IPS-11a (cell line): ENCODE results near the gene C1QTNF2.
A peak's percentile ranks its signal among the peaks of the same experiment; 100 is the strongest.

Experiments
- H3K4me3 ChIP-seq: one replicate; pipeline ENCODE4 v1.5.1; 2013; ENCODE audit warnings: low read depth, low read length, control low read depth

Gene C1QTNF2, protein sequence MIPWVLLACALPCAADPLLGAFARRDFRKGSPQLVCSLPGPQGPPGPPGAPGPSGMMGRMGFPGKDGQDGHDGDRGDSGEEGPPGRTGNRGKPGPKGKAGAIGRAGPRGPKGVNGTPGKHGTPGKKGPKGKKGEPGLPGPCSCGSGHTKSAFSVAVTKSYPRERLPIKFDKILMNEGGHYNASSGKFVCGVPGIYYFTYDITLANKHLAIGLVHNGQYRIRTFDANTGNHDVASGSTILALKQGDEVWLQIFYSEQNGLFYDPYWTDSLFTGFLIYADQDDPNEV

DNA sequence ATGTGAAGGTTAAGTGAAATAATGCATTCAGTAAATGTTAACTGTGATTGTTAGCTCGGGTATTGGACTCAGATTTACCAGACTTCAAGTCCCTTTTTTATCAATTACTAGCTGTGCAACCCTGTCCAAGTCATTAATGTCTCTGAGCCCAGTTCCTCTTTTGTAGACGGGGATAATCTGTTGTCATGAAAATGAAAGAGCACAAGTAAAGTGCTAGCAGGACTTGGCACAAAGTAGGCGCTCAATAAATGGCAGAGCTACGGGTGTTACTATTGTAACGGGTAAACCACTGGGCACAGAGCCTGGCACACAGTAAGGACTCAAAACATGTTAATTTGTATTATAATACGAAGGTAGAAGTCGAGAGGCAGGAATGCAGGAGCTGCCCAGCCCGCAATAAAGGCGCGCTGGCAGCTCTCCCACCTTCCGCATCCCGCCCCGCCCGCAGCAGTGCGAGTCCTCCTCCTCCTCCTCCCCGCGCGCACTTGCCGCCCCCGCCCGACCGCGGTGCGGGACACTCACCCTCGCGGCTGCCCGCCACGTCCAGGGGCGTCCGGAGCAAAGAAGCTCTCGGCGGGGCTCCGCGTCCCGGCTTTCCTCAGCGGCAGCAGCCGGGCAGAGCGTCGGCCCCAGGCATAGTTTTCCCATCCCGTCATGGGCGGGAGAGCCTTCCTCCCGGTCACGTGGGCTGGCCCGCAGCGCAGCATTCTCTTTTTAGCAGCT, at the start of gene C1QTNF2:
Gene C1QTNF2 (minus strand): TSS at position 637 of the 723 bp plus-strand sequence. CDS start 15,615 bp downstream, outside the sequence.
- peak within 1 kb of the TSS; percentile 38 for H3K4me3 ChIP-seq

DNA sequence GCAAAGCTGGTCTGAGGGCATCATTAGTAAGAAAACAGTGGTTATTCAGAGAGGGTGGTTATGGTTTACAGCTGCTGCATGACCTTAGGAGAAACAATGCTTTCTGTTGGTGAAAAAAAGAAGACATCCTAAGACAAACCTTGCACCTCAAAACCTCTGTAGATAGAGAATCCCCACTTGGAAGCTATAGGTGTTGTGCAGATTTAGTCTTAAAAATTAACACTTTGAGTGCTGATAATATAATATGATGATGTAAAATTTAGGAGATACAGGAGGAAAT, 49.8 kb upstream of the C1QTNF2 start:
- H3K4me3 ChIP-seq = no peak overlapping the region

DNA sequence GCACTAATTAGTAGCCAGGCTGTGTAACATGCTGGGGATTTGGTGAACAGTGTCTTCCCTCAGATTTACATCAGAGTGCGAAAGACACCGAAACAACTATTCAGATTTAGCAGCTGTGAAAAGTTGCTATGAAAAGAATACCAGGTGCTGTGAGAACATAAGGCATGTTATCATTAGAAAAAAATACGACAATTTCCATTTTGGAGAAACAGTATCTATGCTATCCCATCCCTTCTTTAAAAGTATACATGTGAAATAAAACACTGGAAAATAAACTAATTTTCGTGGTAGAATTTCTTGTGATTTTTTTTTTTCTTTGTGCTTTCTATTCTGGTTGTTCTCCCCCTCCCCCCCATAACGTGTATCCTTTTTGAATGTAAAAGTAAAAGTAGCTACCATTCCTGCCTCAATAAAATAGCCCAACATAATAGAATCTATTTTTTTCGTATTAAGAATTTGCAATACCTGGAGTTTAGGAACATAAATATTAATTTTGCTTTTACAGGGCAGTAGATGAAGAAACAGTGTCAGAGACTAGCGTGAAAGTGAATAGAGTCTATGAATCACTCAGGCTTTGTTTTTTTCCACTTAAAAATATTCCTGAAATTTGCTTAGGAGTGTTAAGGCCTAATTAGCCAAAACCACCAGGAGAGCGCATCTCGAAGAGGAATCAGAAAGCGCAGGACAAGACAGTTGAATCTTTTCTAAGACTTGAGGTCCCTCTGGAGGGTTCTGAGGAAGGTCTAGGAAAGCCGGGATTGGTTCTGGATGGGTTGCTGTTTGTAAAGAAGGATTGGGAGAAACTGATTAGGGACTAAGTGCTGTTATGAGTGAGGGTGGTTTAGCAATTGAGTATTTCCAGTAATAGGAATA, 49.3 kb upstream of the C1QTNF2 start:
- peak overlapping the region; percentile 91 for H3K4me3 ChIP-seq

- H3K4me3 ChIP-seq = peak within 1 kb of the TSS; percentile 91
Observed at GRCh38 chr5:160418561-160419457, 48.4 kb upstream of the C1QTNF2 start, which contains the start of gene SLU7. Gene SLU7, minus strand, starts transcription at chr5:160419081. Its CDS starts 3,787 bp downstream, at chr5:160415294.

- H3K4me3 ChIP-seq = peak within 1 kb of the TSS; percentile 67
Observed at GRCh38 chr5:160399402-160400353, 29.3 kb upstream of the C1QTNF2 start, which contains the start of gene FAM200C. Gene FAM200C, minus strand, starts transcription at chr5:160400054. Its CDS starts 4,564 bp downstream, at chr5:160395490.

DNA sequence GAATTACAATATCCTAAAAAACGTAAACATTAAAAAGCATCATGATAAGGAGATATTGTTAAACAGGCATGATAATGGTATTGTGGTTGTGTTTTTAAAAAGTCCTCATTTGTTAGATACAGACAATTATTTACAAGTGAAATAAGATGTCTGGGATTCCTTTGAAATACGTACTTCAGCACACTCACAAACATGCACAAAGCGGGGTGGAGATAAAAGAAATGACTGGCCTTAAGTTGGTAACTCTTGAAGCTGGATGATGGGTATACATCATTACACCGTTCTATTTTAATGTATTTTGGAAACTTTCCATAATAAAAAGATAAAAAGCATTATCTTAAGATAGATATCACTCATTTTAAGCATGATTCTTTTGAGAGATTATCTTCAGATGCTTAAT, 28.4 kb upstream of the C1QTNF2 start:
- no peak overlapping the region for H3K4me3 ChIP-seq

GRCh38 chr5:160397492-160397891, 27.1 kb upstream of the C1QTNF2 start:
- no peak overlapping the region for H3K4me3 ChIP-seq

GRCh38 chr5:160395111-160395510, 24.7 kb upstream of the C1QTNF2 start:
- H3K4me3 ChIP-seq = no peak overlapping the region

- H3K4me3 ChIP-seq = no peak overlapping the region
Observed at GRCh38 chr5:160390787-160391696, 20.6 kb upstream of the C1QTNF2 start.

GRCh38 chr5:160387445-160387844, 17.0 kb upstream of the C1QTNF2 start:
- H3K4me3 ChIP-seq = no peak overlapping the region

GRCh38 chr5:160385496-160385895, 15.1 kb upstream of the C1QTNF2 start:
- H3K4me3 ChIP-seq = no peak overlapping the region

GRCh38 chr5:160384681-160385080, 14.3 kb upstream of the C1QTNF2 start:
- no peak overlapping the region for H3K4me3 ChIP-seq

DNA sequence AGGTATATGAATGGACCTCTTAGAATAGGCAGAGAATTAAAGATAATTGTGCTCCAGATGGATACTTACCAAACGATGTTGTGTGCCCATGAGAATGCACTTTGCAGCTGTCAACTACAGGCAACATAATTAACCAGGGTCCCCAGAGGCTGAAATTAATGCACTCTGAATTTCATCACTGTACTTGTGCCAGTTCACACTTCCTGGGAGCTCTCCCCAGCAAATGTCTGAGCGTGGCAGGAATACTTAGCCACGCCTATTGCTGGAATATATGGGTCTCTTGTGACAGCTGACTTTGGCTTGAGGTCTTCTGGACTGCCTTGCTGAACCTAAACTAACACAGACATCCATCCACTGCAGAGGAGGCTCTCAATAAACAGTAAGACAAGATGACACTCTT, 11.9 kb upstream of the C1QTNF2 start:
- no peak overlapping the region for H3K4me3 ChIP-seq

- no peak overlapping the region for H3K4me3 ChIP-seq
Observed at GRCh38 chr5:160380041-160380440, 9.6 kb upstream of the C1QTNF2 start.

DNA sequence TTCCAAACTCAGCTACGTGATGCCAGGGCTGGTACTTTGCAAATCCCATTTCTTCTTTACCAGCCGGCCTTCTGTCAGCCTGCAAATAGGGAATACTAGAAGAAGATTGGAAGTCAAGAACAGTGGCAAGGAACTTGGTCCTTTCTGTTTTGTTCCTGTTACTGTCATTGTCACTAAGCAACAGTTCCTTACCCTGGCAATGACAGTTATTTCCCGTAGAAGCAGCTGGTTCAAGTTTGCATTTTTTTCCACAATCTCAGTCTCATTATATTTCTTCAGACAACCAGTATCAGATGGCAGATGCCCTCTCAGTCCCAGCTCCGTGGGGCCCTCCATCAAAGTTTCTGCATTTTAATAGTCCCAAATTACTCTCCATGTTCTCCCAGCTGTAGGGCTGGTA, 9.1 kb upstream of the C1QTNF2 start:
- no peak overlapping the region for H3K4me3 ChIP-seq

DNA sequence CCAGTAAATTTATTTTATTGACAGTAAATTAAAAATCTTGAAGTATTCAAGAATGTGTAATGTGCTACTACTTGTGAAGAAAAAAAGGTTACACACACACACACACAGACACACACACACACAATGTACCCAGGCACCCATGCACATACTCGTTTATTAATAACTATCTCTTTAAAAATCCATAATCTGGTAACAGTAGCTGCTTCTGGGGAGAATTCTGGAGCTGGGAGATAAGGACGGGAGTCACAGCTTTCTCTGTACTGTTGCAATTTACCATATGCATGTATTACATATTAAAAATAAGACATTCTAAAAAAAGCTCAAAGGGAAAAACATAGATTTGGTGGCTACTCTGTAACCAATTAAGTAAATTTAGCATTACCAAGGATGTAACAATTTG, 7.9 kb upstream of the C1QTNF2 start:
- H3K4me3 ChIP-seq = no peak overlapping the region

- no peak overlapping the region for H3K4me3 ChIP-seq
Observed at GRCh38 chr5:160377651-160378050, 7.2 kb upstream of the C1QTNF2 start.

DNA sequence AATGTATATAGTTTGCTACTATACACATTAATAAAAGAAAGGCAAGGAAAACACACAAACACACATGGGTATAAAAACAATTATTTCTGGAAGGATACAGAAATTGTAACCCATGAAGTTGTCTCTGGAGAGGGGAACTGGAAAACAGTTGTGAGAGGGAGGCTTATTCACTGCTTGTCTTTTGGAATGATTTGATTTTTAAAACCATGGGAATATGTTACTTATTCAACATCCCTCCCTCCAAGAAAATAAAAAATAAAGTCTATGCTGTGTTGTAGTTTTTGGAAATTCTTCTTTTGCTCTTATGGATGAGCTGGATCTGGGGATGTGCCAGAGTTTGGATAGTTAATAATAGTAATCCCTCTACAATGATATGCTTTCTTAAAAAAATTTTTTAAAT, 6.0 kb upstream of the C1QTNF2 start:
- no peak overlapping the region for H3K4me3 ChIP-seq
